Spleen (tissue), 11 donors: Measurements from ENCODE around the gene BCL11B. TPM values are rescaled to one million over a fixed set of nuclear protein-coding genes. Genes with fewer than 3 reads are reported as not detected.
A peak's percentile ranks its signal among the peaks of the same experiment; 100 is the strongest.

ENCODE experiments used
- DNase-seq: peaks from one replicate; pipeline ENCODE4 v3.0.0-alpha.2; 2020
- H3K27ac ChIP-seq, 8 donors: fragments of 200-600 bp; sonication (generic) in 7 of 8; 1 replicate in 4 of 8; 2 replicates in 4 of 8; pipeline versions ENCODE4 v1.5.0 to v1.8.0; 2016 to 2021; ENCODE audit warnings: inconsistent platforms in 4 of 8, mild to moderate bottlenecking in 4 of 8, moderate library complexity in 1 of 8
- H3K27me3 ChIP-seq, 7 donors: fragments of 200-600 bp; sonication (generic) in 6 of 7; replicated peaks in 1 of 7; 1 replicate in 4 of 7; 2 replicates in 3 of 7; pipeline versions ENCODE4 v1.5.0 to v1.8.0; 2016 to 2021; ENCODE audit warnings: inconsistent platforms in 3 of 7, mild to moderate bottlenecking in 1 of 7
- H3K36me3 ChIP-seq, 6 donors: fragments of 200-600 bp; sonication (generic) in 5 of 6; 1 replicate in 4 of 6; 2 replicates in 2 of 6; pipeline versions ENCODE4 v1.5.0 to v1.8.0; 2016 to 2021; ENCODE audit warnings: inconsistent platforms in 2 of 6
- H3K4me1 ChIP-seq, 6 donors: fragments of 200-600 bp; sonication (generic) in 5 of 6; 1 replicate in 3 of 6; 2 replicates in 3 of 6; pipeline versions ENCODE4 v1.5.0 to v1.8.0; 2016 to 2021; ENCODE audit warnings: inconsistent platforms in 3 of 6
- H3K4me3 ChIP-seq, 8 donors: fragments of 200-600 bp; sonication (generic) in 7 of 8; 1 replicate in 4 of 8; 2 replicates in 4 of 8; pipeline versions ENCODE4 v1.5.0 to v1.8.0; 2016 to 2021; ENCODE audit warnings: inconsistent platforms in 4 of 8, mild to moderate bottlenecking in 4 of 8, moderate library complexity in 2 of 8
- H3K9me3 ChIP-seq, 8 donors: fragments of 200-600 bp; sonication (generic) in 7 of 8; 1 replicate in 4 of 8; 2 replicates in 4 of 8; pipeline versions ENCODE4 v1.5.0 to v1.8.0; 2016 to 2021; ENCODE audit warnings: inconsistent platforms in 4 of 8
- POLR2A ChIP-seq, 3 donors: fragments of 450-650 bp; IDR thresholded peaks; one replicate each; pipeline ENCODE4 v1.5.1; 2017; ENCODE audit warnings: antibody characterized with exemption in 3 of 3, mild to moderate bottlenecking in 1 of 3
- POLR2AphosphoS5 ChIP-seq, 3 donors: sonication (generic); formaldehyde crosslinking; IDR thresholded peaks; one replicate each; pipeline ENCODE4 v1.5.1; 2017; ENCODE audit warnings: antibody characterized with exemption in 3 of 3
- WGBS, 5 donors: extraction: QIAGEN DNeasy Blood & Tissue Kit in 3 of 5; methylation state at CpG; one replicate each; pipeline versions ENCODE4 v1.1.5 to v1.1.7; 2013 to 2018; 5-methylcytosine and 5-hydroxymethylcytosine counted together
- intact Hi-C: fragments of 100-400 bp; cut with DNase I; formaldehyde crosslinking; loops from one replicate; pipeline ENCODE4 v1.15.0; 2023; ENCODE audit warnings: low total_unique reads
- polyA plus RNA-seq, 3 donors: library from polyadenylated mRNA; stranded (reverse); fragments of 200-250 nt; gene quantifications; one replicate each; pipeline ENCODE4 v1.2.1, GENCODE V29; 2013
- total RNA-seq, 7 donors: library from RNA; depleted of rRNA in 3 of 7; stranded (reverse); fragments of >200 nt in 3 of 7; fragmentation: NEBNext Ultra II Directional in 4 of 7; extraction: Animal tissue kit (Norgen Biotek cat#: 25700) in 4 of 7; gene quantifications; one replicate each; pipeline versions ENCODE4 v1.1.0 to v1.2.1, GENCODE V29; 2016 to 2021
- TF ChIP-seq, protein P1 (sequence below), 11 experiments: fragments of 200-600 bp in 7 of 11; fragments of 450-650 bp in 4 of 11; sonication (generic) in 4 of 11; IDR thresholded peaks in 8 of 11; conservative IDR thresholded peaks in 3 of 11; 1 replicate in 7 of 11; 2 replicates in 4 of 11; pipeline versions ENCODE4 v1.4.0 to v1.8.0; 2016 to 2021; ENCODE audit warnings: antibody characterized with exemption in 11 of 11, inconsistent platforms in 4 of 11, mild to moderate bottlenecking in 1 of 11
- donor health status: healthy with polysubstance abuse.
- donor health status: DM: no; HTN: no; CAD: no; lungs with moderate emphysema.
- donor health status: DM: no; HTN: no; CAD: no.
- donor health status: Bipolar disorder and iron deficiency.
- donor health status: healthy.
- donor health status: DM: no; HTN: no; CAD: no.
- donor health status: DM: yes; HTN: yes; CAD: no.

Gene BCL11B
- total and polyA plus RNA-seq, 10 donors: 0.74 to 21.1 (median 11.4) TPM

DNA sequence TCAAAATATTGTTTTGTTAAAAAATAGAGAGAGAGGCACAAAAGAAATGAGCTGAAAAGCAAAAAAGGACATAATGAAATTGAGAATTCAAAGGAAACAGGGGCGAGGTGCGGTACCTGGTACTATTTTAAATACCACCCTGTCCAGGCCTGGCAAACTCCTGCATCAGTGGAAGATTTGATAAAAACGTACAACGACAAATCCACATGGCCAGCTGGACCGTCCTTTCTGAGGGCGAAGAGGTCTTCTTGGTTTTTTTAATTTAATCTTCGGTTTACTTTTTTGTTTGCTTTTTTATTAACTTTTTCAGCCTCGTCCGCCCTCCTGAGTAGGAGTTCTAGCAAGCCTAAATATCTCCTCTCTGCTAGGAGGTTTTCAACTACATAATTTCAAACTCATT lies 11.9 kb downstream of the BCL11B start:
- no peak for DNase-seq
- peaks cover 0 to 96% (median 21%) of the 10 kb centered on the region in 7 donors for H3K27me3 ChIP-seq
- H3K27ac ChIP-seq: peak overlapping the region; percentile 30 to 93 (median 80)
- H3K36me3 ChIP-seq: no peaks in the 10 kb centered on the region
- TF ChIP-seq, protein P1, sequence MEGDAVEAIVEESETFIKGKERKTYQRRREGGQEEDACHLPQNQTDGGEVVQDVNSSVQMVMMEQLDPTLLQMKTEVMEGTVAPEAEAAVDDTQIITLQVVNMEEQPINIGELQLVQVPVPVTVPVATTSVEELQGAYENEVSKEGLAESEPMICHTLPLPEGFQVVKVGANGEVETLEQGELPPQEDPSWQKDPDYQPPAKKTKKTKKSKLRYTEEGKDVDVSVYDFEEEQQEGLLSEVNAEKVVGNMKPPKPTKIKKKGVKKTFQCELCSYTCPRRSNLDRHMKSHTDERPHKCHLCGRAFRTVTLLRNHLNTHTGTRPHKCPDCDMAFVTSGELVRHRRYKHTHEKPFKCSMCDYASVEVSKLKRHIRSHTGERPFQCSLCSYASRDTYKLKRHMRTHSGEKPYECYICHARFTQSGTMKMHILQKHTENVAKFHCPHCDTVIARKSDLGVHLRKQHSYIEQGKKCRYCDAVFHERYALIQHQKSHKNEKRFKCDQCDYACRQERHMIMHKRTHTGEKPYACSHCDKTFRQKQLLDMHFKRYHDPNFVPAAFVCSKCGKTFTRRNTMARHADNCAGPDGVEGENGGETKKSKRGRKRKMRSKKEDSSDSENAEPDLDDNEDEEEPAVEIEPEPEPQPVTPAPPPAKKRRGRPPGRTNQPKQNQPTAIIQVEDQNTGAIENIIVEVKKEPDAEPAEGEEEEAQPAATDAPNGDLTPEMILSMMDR (IDR thresholded peaks at IDR 0.05 in 8 of 11, conservative IDR thresholded peaks at IDR 0.05 in 3 of 11): no peak
- TF ChIP-seq POLR2AphosphoS5 (IDR thresholded peaks at IDR 0.05) (no peak), POLR2A (IDR thresholded peaks at IDR 0.05) (no peak)
- 82 to 86% (median 85%) methylated on average over 9 of the region's 9 CpGs for WGBS, 5 donors
- intact Hi-C loops: no loop called here
- H3K9me3 ChIP-seq: no peaks in the 10 kb centered on the region
- peak overlapping the region in 2 of 8 donors; percentile 1 to 49 for H3K4me3 ChIP-seq
- peaks cover 0 to 74% (median 7%) of the 10 kb centered on the region in 6 donors for H3K4me1 ChIP-seq

DNA sequence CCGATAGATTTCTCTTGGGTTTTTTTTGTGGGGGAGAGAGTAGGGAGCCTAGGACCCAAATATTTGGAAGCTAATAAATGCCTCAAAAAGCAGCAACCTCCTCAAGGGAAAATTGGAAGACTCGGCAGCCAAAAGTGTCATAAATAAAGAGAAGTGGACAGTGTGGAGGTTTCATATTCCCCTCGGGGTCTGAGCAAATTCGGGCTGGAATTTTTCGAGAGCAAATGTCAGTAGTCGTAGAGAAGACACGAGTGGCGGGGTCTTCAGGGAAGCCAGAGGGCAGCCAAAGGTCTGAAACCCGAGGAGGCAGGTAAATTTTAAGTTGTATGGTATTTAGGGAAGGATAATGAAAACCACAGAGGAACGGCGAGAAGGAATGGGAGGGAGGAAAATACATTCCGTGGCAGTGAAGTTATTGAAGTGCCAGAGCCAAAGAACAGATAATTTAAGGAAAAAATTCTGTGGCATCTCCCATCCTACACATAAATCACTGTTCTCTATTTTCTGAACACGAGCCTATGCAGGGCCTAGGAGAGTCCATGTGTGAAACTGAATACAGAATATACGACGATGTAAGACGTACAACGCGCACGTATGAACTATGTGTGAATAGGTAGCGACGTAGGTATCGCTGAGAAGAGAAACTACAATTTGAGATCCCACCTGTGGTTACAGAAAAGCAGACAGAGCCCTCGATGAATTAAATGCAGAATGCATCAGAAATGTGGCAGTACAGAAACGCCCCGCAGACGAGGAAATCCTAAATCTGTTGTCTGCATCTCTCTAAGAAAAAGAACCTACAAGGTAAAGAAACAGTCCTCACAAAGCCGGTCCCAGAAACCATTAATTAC lies 12.9 kb downstream of the BCL11B start:
- TF ChIP-seq, protein P1 (IDR thresholded peaks at IDR 0.05 in 8 of 11, conservative IDR thresholded peaks at IDR 0.05 in 3 of 11): no peak
- TF ChIP-seq POLR2AphosphoS5 (IDR thresholded peaks at IDR 0.05): peak in 1 of 3 donors; percentile 45
- peak overlapping the region; percentile 12 to 93 (median 76) for H3K27ac ChIP-seq

DNA sequence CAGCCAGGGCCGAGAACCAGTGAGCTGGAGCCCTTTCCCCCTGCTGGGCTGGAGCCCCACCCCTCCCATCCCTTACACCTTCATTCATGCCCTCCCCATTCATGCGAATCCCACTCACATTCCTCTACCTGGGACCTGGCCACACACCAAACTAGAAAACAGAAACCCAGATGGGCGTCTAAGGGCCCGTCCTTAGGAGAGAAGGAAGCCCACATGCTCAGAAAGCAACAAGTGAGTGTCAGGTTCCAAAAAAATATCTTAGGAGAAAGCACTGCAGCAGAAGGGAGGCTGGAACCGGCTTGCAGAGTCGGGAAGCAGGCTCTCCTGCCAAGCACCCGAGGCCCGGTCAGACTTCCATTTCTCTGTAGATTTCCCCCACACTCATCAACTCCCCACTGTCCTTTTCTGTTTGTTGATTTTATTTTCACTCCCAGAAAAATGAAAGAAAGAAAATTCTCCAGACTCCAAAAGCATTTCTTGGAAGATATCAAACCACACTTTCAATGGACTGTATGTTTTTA lies 13.6 kb downstream of the BCL11B start:
- no peaks in the 10 kb centered on the region for H3K36me3 ChIP-seq
- no peak for DNase-seq
- H3K27ac ChIP-seq: peak overlapping the region; percentile 9 to 93 (median 56)
- intact Hi-C loops: no loop called here
- peak overlapping the region in 1 of 8 donors; percentile 15 for H3K4me3 ChIP-seq
- peaks cover 0 to 84% (median 8%) of the 10 kb centered on the region in 6 donors for H3K4me1 ChIP-seq
- 18 to 27% (median 19%) methylated on average over 8 of the region's 8 CpGs for WGBS, 5 donors
- no peaks in the 10 kb centered on the region for H3K9me3 ChIP-seq
- TF ChIP-seq, protein P1 (IDR thresholded peaks at IDR 0.05 in 8 of 11, conservative IDR thresholded peaks at IDR 0.05 in 3 of 11): no peak
- TF ChIP-seq POLR2AphosphoS5 (IDR thresholded peaks at IDR 0.05) (no peak), POLR2A (IDR thresholded peaks at IDR 0.05) (no peak)
- H3K27me3 ChIP-seq: peaks cover 0 to 93% (median 19%) of the 10 kb centered on the region in 7 donors

More for the DNA sequence above, 12.9 kb downstream of the BCL11B start:
- intact Hi-C loops: no loop called here
- Histone ChIP-seq H3K9me3 (no peaks in the 10 kb centered on the region), H3K27me3 (peaks cover 0 to 92% (median 21%) of the 10 kb centered on the region in 7 donors), H3K4me3 (peak overlapping the region in 1 of 8 donors; percentile 4), H3K4me1 (peaks cover 0 to 84% (median 8%) of the 10 kb centered on the region in 6 donors), H3K36me3 (no peaks in the 10 kb centered on the region)
- no peak for DNase-seq
- WGBS, 5 donors: 56 to 66% (median 60%) methylated on average over 27 of the region's 27 CpGs

DNA sequence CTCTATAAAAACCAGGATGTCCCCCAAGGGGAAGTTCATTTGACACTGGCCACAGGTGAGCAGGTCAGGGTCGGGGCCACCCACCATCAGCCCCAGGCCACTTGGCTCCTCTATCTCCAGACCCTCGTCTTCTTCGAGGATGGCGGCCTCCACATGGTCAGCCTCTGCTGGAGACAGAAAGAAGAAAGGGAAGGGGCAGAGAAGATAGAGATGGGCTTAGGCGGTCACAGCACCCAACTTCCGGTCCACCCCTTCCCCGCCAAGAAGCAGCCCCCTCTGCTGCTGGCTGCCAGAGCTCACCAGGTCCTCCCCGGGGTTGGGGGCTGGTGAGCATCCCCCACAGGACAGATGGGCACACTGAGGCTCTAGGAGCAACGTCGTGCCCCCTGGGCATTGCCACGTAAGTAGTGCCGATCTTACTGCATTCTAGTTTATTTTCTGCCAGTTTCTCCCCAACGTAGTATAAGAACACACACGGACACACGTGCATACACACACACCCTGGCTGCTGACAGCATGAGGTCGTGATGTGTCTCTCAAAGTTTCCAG lies 14.2 kb downstream of the BCL11B start:
- peak; percentile 72 for DNase-seq
- intact Hi-C loops: no loop called here
- Histone ChIP-seq H3K9me3 (no peaks in the 10 kb centered on the region), H3K4me3 (peak overlapping the region in 1 of 8 donors; percentile 30), H3K36me3 (no peaks in the 10 kb centered on the region), H3K27ac (peak overlapping the region; percentile 9 to 93 (median 56)), H3K27me3 (peaks cover 0 to 93% (median 18%) of the 10 kb centered on the region in 7 donors), H3K4me1 (peaks cover 0 to 84% (median 8%) of the 10 kb centered on the region in 6 donors)
- TF ChIP-seq POLR2AphosphoS5 (IDR thresholded peaks at IDR 0.05): no peak
- TF ChIP-seq, protein P1 (IDR thresholded peaks at IDR 0.05 in 8 of 11, conservative IDR thresholded peaks at IDR 0.05 in 3 of 11): no peak
- no peak for TF ChIP-seq POLR2A (IDR thresholded peaks at IDR 0.05)
- 64 to 71% (median 68%) methylated on average over 16 of the region's 16 CpGs for WGBS, 5 donors
